Bladder microvascular endothelial cell (primary cell): ENCODE results near the gene OR51I2. TPM values are rescaled to one million over a fixed set of nuclear protein-coding genes. Genes with fewer than 3 reads are reported as not detected.

Source experiments
- total RNA-seq: library from RNA; depleted of rRNA; stranded (reverse); fragments of >200 nt; gene quantifications from 2 replicates; pipeline ENCODE4 v1.2.3, GENCODE V29; 2014

OR51I2 gene
- total RNA-seq, result not detected in 2 replicates

DNA sequence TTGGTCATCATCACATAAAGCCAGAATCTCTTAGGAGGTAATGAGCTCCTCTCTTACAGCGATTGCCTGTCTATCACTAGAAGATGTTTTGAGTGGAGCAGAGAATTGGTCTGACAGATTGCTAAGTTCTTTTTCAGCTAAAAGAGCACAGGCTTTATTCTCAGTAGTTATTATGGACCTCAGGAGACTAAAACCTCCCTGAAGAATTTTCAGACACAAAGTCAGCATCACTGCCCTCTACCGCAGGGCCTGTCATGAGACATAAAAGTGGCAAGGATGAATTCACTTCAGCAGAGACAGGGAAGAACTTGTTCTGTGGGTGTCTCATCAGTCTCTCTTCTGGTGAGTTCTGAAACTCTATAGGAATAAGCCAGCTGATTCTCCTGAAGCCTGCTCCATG, at the start of gene OR51I2:
OR51I2 (plus strand) TSS at position 301 of the 400 bp plus-strand sequence. CDS start 4,166 bp downstream, outside the sequence.

GRCh38 chr11:5421811-5422210, 27.3 kb upstream of the OR51I2 start, which contains the start of gene OR51Q1:
Gene OR51Q1 (plus strand): TSS chr11:5422111. CDS start chr11:5422201, 90 bp downstream.

DNA sequence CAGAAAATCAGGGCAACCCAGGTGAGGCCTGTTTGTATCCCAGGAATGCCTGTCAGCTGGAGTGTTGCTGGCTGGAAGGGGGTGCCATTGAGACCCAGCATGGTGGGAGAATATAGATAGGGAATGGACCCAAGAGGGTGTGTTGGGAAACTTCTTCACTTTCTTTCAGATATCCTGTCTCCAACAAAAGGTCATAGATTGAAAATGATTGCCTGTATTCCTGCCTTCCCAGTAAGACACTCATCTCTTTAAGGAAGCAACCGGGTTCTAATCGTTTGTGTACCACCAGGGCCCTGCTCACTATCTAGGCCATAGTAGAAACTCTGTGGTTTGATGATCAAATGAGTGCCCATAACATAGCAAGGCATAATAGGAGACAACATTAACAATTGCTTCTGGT, 7.7 kb upstream of the OR51I2 start, which contains the start of gene OR51I1:
OR51I1 (minus strand) TSS at position 101 of the 400 bp plus-strand sequence; CDS start at position 101, 0 bp downstream.

GRCh38 chr11:5488385-5488784, 39.3 kb downstream of the OR51I2 start, which contains the start of gene OR52D1:
Gene OR52D1 (plus strand): TSS chr11:5488685. CDS start chr11:5488707, 22 bp downstream.

Other genes starting within 250 kb of the OR51I2 start
- gene OR51V1, start 248.6 kb upstream of the OR51I2 start, total RNA-seq, result not detected in 2 replicates
- gene HBB, start 222.3 kb upstream of the OR51I2 start, total RNA-seq, result not detected in 2 replicates
- gene HBD, start 214.8 kb upstream of the OR51I2 start, total RNA-seq, result not detected in 2 replicates
- not detected in 2 replicates for gene HBG1, start 199.5 kb upstream of the OR51I2 start, total RNA-seq
- not detected in 2 replicates for gene HBG2, start 194.5 kb upstream of the OR51I2 start, total RNA-seq
- not detected in 2 replicates for gene HBE1, start 179.4 kb upstream of the OR51I2 start, total RNA-seq
- gene OR51B4, start 147.4 kb upstream of the OR51I2 start, total RNA-seq, result not detected in 2 replicates
- not detected in 2 replicates for gene OR51B2, start 125.0 kb upstream of the OR51I2 start, total RNA-seq
- gene OR51B5, start 105.8 kb upstream of the OR51I2 start, total RNA-seq, result not detected in 2 replicates
- gene OR51B6, start 97.8 kb upstream of the OR51I2 start, total RNA-seq, result not detected in 2 replicates
- gene OR51M1, start 65.5 kb upstream of the OR51I2 start, total RNA-seq, result not detected in 2 replicates
- not detected in 2 replicates for gene OR51Q1, start 27.2 kb upstream of the OR51I2 start, total RNA-seq
- not detected in 2 replicates for gene OR51I1, start 7.8 kb upstream of the OR51I2 start, total RNA-seq
- gene OR52D1, start 39.4 kb downstream of the OR51I2 start, total RNA-seq, result not detected in 2 replicates
- gene UBQLN3, start 60.6 kb downstream of the OR51I2 start, total RNA-seq, result not detected in 2 replicates
- not detected in 2 replicates for gene UBQLNL, start 67.4 kb downstream of the OR51I2 start, total RNA-seq
- gene OR52H1, start 99.2 kb downstream of the OR51I2 start, total RNA-seq, result 0.38 TPM in 1 of 2 replicates, not detected in the other
- gene OR52B6, start 131.6 kb downstream of the OR51I2 start, total RNA-seq, result not detected in 2 replicates
- gene TRIM6, start 147.3 kb downstream of the OR51I2 start, total RNA-seq, result 1.3 and 2.1 TPM in 2 replicates
- 10.0 and 14.7 TPM in 2 replicates for gene TRIM34, start 175.7 kb downstream of the OR51I2 start, total RNA-seq
- gene TRIM5, start 235.8 kb downstream of the OR51I2 start, total RNA-seq, result 48.6 and 116 TPM in 2 replicates
- 96.0 and 226 TPM in 2 replicates for gene TRIM22, start 240.5 kb downstream of the OR51I2 start, total RNA-seq